NCI-H146 treated with DMSO at 0.1 percent for 48 hours (cell line): ENCODE measurements around the gene RANBP3.
"Not testable (repeated sequence)": the region's sequence is repeated elsewhere in the genome, so short reads cannot be mapped to it uniquely, and the experiment has no call there.

ENCODE experiments used
- DNase-seq: peaks from one replicate; lab custom pipeline; 2025; ENCODE audit not compliant: unreplicated experiment; lab: John Stamatoyannopoulos, UW

Gene RANBP3, protein sequence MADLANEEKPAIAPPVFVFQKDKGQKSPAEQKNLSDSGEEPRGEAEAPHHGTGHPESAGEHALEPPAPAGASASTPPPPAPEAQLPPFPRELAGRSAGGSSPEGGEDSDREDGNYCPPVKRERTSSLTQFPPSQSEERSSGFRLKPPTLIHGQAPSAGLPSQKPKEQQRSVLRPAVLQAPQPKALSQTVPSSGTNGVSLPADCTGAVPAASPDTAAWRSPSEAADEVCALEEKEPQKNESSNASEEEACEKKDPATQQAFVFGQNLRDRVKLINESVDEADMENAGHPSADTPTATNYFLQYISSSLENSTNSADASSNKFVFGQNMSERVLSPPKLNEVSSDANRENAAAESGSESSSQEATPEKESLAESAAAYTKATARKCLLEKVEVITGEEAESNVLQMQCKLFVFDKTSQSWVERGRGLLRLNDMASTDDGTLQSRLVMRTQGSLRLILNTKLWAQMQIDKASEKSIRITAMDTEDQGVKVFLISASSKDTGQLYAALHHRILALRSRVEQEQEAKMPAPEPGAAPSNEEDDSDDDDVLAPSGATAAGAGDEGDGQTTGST

DNA sequence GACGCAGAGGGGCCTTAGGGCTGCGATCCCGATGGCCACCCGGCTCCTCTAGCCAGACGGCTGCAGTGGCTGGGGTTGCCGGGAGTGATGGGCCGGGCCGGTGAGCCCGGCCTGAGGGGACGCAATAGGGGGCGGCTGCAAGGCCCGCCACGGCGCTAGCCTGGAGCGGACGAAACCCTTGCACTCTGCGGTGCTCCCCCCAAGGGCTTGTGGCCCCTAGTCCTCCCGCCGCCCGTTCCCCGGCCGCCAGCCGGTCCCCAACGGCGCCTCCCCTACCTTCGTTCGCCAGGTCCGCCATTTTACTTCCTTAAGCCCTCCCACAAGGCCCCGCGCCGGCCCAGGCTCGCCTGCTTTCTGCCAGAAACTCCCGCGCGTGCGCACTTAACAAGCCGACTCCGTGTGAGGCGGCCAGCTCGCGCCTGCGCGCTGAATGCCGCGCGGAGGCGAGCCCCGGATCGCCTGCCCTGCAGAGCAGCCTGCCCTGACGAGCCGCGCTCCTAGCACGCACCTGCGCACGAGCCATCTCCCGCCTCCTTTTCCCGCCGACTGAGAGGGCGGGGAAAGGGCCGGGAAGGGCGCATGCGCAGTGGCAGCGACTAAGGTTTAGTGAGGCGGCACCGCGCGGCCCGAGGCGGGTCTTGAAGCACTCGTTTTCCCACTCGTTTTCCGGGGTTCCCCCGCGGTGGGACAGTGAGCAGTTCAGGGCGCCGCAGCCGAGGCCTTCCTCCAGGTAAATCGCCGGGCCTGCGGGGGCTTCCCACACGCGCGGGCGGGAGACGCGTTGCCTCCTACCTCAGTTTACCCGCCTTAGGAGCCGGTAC, at the start of gene RANBP3:
Gene RANBP3, minus strand, starts transcription at position 356 of the 821 bp plus-strand sequence. Its CDS starts 58 bp downstream, at position 298.
- peak; percentile 89 for DNase-seq

DNA sequence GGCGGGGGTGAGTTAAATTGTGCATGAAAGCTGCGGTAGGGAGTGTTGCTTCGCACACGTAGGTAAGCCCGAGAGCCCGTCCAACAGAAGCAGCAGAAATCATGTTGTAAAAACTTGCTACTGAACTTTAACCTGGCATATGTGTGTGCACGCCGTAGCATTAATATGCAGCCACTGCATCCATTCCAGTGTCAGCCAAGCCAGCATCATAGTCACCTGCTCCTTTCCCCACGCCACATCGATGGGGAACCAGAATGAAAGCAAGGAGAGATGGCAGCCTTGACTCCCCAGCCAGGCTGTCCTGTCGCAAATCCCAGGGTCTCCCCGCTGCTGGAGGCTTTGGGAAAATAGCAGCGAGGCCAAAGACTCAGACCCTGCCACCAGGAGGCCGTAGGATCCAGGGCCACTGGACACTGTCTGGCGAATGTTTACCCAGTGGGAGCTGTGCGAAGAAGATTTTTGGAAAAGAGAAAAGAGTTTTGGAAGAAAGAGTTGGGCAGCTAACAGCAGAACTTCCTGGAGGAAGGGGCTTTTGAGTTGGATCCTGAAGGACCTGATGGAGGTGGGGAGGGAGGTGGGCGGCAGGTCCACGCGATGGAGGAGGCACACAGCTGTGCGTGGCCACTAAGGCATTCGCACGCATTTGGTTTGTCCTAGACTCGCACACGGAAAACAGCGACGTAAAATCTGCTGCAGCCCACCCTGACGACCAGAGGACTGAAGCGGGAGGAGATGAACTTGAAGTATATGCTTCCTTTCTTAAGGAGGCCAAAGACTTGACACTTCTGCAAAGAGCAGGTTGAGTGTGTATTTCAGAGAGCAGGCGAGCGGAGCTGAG, 48.7 kb upstream of the RANBP3 start:
- no peak for DNase-seq

DNA sequence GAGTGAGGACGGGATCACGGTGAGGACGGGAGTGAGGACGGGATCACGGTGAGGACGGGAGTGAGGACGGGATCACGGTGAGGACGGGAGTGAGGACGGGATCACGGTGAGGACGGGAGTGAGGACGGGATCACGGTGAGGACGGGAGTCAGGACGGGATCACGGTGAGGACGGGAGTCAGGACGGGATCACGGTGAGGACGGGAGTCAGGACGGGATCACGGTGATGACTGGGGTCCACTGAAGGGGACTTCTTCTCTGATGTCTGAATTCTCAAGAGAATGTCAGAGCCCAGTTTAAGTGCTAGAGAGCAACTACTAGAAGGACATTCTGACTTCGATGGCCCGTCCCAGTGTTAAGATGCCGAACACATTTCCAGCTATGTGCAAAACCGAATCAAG, 46.8 kb upstream of the RANBP3 start:
- DNase-seq = not testable (repeated sequence)

DNA sequence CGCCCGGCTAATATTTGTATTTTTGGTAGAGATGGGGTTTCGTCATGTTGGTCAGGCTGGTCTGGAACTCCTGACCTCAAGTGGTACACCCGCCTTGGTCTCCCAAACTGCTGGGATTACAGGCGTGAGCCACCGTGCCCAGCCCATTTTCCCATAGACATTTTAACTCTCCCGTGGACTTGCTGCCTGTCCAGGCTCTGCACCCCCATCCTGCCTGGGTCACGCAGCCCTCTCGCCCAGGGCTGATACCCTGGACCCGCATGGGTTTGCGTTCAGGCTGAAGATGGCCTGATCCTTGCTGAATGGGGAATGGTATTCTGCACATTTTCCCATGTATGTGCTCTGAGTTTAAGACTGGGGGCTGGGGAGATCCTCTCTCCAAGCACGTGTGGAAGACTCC, 46.0 kb upstream of the RANBP3 start:
- DNase-seq = no peak

DNA sequence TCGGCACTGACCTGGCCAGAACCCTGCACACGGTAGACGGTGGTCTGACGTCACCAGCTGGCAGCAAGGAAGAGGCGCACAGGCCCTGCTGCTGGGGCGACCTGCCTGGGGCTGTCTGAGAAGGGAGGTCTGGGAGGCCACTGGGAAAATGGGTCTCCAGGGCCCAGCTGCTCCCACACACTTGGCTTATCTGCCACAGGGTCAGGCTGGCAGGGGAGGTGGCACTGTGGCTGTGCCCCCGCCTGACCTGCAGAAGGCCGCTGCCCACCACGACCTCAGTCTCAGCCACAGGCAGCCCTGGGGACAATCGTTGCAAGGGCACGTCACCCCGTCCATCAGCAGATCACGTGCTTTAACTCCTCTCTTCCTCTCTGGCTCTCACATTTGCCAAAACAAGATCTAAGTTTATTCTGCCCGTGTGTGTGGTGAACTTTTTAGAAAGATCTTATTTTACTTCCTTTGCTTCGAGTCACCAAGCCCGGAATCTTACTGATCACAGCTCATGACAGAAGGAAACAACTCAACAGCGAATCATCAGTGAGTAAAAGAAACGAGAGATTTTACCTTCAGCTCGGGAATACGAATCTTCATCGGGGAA, 45.2 kb upstream of the RANBP3 start:
- DNase-seq = no peak

DNA sequence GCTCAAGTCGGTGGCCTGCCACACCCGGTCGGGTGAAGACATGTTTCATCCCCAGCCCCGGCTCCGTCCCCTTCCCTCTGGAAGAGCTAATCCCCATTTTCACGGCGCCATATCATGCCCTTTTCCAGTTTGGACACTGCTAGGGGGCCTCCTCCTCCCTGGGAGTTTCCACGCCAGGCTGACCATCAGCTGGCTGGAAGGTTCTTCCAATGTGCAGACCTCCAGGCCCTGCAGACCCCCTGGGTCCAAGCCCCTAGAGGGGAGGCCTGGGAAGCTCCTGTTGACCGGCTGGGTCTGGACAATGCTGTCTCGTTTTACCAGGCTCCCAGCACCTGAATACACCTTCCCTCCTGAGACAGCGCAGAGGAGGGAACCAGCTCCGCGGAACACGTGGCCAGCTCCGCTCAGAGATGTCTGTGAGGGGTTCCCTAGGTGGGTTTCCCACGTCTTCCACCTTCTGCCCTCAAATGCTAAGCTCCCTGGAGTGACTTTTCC, 44.7 kb upstream of the RANBP3 start:
- no peak for DNase-seq

DNA sequence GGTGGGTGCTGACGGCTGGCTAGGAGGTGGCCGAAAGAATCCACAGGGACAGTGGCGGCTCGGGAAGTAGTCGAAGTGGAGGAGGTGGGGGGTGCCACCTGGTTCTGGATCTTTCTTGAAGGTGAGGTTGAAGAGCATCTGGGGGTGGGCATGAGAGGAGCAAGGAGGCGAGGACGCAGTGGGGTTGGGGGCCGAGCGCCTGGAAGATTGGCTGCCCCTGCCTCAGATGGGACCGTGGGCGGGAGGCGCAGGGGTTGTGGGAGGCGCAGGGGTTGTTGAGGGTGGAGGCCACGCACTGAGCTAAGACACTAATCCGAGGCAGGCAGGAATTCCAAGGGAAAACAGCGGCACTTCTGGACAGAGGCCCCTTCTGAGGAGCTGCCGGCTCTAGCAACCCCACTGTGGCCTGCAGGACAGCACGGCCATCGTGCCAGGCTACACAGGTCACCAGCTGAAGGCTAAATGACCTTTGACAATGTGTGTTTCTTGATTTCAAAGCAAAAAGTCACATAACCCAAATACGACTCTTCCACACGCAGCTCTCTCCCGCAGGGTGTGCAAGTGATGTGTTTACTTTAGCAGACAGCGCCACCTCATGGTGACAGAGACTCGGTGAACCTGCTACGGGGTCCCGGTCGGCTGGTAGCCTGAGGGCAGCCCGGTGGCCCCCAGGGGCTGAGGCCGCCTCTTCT, 44.1 kb upstream of the RANBP3 start:
- DNase-seq = peak; percentile 46

DNA sequence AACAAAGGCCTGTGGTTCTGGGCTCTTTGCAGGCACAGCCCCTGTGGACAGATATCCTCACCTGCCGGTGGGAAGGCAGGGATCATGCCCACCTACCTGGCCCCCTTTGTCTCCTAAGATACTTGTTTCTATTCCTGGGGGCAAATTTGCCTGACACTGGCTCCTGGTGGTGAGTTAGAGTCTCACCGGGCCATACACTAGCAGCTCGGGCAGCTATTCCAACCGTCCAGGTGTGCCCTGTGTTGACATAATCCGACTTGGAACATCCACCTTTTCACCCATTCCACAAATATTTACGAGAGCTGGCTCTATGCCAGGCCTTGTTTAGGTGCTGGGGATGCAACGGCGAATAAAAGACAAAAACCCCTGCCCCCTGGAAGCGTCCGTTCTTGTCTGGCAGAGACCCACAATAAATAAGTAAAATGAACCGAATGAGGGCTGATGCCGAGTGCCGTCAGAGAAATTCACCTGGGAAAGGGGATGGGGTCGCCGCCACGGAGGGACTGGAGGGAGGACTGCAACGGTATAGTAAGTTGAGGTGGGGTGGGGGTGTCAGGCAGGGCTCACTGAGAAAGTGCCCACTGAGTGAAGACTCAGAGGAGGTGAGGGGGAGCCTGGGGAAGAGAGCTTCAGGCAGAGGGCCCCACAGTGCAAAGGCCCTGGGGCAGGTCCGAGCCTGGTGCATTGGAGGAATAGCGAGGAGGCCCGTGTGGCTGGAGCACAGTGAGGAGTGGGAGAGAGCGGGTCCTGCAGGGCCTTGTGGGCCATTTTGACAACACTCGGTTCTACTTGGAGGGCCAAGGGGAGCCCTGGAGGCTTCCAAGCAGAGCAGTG, 43.2 kb upstream of the RANBP3 start:
- DNase-seq = peak; percentile 80

DNA sequence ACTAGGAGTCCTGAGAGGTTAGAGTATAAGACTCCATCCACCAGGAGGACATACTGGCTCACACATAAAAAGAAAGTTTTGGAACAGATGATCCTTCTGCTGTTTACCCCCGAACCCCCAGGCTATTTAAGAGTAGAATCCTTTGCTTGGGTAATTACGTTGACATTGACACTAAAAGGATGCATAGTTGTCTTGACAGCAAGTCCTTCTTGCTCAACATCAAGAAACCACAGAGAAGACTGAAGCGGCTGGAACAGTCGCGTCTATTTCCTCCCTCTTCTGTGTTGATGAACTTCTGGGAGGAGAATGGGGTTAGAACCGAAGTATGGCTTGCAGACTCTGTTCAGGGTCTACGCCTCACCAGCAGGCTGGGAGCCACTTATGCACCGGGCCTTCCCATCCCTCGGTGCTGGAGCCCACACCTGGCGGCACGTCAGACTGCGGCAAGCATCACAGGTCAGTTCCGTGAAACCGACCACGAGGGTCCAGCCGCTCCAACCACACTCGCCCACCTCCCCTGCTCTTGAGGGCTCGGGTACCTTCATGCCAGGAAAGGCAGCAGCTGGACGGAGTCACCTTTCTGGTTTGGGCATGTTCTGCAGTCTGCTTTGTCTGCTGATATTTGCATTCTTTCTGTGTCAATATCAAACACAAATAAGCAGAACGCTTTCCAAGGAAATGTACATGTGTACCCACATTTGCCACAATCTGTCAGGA, 42.4 kb upstream of the RANBP3 start:
- peak; percentile 74 for DNase-seq

DNA sequence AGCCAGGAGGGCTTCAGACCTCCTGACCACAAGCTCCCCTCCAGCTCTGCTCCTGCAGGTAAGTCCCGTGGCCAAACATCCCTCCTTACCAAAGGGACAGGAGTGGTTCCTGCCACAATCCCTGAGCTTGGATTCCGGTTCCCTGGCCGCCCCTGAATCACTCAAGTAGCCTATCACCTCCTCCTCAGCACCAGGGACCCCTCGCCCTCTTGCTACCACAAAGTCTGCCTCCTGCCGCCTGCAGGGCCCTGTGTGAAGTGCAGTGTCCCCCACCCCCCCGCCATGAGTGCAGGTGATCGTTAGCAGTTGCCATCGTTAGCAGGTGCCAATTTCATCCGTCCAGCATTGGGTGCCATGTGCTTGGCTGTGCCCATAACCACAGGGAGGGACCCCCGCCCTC, 40.8 kb upstream of the RANBP3 start:
- no peak for DNase-seq

DNA sequence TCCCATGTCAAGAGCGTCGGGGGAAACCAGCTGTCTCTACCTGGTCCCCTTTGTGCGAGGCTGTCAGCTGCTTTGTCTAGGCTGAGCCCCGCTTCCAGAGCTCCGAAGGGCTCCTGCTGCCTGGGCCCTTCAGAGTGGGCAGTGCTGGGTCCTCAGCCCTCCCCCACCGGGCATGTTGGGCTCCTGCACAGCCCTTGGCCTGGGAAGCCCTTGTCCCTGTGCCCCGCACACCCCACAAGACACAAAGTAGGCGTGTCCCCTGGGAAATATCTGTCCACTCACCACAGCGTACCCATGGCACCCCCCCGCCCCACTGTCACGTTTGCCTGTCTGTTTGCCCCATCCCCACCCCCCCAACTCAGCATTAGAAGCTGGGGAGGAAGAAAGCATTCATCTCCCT, 39.6 kb upstream of the RANBP3 start:
- no peak for DNase-seq

DNA sequence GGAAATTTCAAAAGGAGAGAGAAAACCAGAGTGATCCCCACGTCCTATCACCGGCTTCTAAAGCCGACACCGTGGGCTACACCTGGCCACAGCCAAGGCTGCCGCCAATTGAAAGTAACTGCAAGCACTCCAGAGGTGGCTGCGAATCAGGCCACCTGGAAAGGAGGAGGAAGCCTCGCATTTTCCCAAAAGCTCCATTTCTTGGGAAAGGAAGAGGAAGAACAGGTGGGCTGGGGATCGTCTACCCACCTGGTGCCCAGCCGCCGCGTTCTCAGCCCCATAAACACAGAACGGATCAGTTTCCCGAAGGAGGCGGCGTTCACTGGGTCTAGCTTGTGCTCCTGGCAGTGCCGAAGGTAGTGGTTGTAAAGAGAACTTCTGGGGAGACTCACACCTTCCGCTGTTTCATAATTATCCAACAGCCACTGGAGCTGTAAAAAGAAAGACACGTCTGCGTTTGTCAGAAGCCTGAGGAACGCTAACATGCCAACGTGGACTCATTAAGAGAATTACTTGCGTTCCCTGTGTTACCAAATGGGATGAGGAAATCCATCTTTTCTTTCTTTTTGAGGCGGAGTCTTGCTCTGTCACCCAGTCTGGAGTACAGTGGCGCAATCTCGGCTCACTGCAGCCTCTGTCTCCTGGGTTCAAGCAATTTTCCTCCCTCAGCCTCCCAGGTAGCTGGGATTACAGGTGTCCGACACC, 38.1 kb upstream of the RANBP3 start:
- no peak for DNase-seq

DNA sequence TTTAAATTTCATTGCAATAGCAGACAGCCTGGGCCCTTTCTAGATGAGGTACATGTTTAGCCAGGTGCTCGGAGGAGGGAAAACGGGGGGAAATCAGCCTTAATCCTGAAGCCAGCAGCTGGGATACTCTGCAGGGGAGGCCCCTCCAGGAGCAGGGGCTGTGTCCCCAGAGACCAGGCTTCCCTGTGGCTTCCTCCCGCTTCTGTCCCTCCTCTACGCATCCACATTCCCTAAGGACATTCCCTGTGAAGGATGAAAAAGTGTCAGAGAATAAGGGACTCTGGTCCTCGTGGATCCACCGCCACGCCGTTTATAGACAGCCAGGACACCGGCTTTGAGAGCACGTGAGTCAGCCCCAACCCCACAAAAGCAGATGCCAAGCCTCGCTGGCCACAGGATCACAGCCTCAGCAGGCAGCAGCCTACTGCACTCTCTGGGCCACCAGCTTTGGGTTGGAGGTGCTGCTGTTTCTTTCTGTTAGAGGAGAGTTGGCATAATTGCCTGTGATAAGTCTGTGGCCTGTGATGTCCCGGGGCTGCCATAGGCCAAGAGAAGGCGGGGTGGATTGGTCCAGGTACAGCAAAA, 36.7 kb upstream of the RANBP3 start:
- no peak for DNase-seq

DNA sequence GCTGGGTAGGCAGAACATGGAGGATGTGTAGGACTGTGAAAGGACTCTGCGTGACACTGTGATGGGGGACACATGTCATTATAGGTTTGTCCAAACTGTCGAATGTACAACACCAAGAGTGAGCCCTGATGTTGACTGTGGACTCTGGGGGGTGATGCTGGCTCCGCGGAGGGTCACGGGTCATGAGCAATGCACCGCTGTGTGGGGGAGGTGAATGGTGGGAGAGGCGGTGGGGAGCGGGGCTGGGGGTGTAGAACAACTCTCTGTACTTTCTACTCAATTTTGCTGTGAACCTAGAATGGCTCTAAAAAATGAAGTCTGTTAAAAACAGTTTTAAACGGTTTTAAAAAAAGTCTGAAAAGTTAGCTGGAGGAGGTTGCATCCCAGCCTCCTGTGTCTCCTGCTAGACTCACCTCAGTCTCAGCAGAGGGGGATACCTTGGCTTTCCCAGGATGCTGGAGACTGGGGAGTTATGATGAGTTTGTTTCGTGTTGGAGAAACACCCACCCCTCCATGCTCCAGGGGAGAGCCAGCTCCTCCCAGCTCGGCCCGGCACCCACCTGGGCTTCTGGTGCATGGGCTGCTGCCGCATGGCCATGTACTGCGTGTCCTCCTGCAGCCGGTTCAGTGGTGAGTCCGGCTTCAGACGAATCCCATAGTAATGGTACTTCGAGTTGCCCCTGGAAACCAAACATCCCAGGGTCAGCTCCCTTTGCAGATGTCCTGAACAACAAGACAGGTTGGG, 34.7 kb upstream of the RANBP3 start:
- no peak for DNase-seq

DNA sequence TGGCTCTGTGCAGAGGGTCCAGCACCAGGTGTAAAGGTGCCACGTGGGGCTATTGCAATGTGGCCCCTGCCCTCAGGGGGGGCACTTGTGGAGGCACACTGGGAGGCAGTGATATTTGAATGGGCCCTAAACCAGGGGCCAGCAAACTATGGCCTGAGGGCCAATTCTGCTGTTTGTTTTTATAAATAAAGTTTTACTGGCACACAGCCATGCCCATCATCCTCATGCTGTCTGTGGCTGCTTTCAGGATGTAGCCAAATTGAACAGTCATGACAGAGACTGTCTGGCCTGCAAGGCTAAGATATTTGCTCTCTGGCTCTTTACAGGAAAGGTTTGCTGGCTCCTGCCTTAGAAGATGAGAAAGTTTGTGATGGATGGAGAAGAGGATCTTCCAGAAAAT, 33.9 kb upstream of the RANBP3 start:
- DNase-seq = no peak

DNA sequence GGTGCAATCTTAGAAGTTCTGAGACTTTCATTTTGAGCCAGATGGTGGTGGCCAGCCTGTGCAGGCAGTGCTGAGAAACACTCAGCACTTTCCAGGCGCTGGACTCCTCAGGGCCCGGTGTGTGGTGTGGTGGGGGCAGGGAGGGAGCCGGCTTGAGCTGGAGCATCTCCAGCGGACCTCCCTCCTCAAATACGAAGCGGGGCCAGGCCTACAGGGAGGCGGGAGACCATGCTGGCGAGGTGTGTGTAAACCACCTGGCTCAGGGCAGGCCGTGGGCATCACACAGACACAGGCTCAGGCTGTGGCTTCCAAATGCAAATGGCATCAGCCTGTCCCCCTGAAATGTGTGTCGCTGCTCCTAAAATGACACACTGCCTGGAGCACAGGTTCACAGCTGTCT, 33.3 kb upstream of the RANBP3 start:
- no peak for DNase-seq

DNA sequence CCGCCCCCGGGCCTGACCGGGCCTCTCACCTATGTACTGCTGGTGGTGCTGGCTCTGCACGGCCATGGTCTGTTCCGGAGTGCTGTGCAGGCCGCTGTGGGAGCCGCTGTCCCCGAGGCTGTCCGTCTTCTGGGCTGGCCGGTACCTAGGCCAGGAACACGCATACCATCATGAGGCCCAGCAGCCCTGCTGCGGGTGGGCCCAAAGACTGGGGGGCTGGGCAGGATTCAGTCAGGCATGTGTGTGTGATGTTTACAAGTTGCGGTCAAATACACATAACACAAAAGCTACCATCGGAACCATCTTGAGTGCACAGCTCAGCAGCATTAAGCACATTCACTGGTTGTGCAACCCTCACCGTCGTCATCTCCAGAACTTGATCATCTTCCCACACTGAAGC, 32.2 kb upstream of the RANBP3 start:
- no peak for DNase-seq
